Activated CD4-positive, alpha-beta T cell treated with anti-CD3 and anti-CD28 coated beads for 24 hours (primary cell): ENCODE measurements around the gene SH3RF3.

Source experiments
- DNase-seq, 2 donors: peaks; one replicate each; pipeline ENCODE4 v3.0.0-alpha.2; 2020; ENCODE audit warnings: low read depth in 2 of 2

The SH3RF3 gene

DNA sequence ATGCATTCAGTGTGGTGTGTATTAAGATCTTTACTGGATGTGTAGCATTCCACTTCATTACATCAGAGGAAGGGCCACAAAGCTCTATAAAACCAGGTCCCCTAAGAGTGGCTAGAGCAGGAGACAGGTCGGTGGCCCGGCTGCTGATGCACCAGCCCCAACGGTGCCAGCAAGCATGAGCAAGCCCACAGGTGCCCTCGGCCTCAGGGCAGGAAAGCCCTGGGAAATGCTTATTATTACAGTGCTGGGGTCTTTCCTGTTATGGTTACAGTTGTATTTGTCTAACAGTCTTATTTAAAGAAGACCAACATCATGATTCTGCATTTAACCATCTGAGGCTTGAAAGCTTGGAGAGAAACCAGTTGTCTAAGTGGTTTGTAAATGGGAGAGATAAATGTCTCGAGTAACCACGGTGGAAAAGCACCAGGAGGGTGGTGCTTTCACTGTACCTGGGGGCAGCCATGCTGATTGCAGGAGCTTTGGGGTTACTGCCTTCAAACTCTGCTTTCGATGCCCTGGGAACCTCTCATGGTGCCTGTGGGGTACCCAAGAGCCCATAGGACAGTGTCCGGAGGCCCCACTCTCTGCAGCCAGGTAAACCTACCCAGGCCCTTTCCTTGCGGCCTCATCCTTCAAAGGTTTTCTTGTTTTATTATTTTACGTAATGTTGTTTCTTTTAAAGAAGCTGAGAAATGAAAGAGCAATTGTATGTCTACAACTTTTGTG is 133.1 kb downstream of the SH3RF3 start:
- DNase-seq = no peak

DNA sequence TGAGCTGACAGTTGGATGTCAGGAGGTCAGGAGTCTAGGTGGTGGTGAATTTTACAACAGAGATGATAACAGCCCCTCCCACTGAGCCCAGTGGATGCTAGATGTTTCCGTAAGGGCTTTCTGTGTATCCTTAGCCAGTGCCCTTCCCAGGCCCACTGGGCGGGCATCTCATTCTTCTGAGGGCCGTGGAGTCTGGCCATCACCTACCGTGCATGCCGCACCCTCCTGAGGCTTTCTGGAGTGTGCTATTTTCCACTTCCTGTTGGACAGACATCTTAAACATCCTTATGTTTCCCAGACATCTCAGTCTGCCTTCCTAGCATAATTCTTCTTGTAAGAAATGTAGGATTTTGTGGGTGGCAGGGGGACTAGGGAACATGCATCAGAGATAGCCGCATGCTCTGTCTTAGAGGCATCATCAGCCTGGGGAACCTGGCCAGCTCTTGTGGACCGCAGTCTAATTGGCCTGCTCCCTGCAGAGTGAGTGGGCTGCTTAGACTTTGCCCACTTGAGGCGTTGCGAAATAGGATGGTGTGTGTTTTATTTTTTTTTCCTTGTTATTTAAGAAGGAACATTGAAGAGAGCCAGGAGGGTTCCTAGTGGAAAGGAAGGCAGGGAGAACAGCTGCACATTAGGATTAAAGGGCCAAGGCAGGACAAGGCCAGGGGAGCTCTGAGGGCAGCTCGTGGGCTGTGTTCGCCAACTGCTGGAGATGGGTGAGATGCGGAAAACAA is 135.8 kb downstream of the SH3RF3 start:
- DNase-seq = no peak

- DNase-seq = no peak
These were observed 136.4 kb downstream of the SH3RF3 start for GRCh38 chr2:109265369-109265768.

DNA sequence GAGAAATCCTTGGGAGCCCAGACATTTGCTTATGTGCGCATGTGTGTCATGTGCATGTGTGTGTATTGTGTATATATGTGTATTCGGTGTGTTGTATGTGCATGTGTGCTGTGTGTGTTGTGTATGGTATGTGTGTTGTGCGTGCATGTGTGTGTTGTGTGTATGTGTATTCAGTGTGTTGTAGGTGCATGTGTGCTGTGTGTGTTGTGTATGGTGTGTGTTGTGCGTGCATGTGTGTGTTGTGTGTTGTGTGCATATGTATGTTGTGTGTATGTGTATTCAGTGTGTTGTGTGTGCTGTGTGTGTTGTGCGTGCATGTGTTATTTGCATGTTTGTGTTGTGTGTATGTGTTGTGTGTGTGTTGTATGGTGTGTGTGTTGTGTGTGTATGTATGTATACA is 136.9 kb downstream of the SH3RF3 start:
- DNase-seq = no peak

- no peak for DNase-seq
These were observed 137.5 kb downstream of the SH3RF3 start for GRCh38 chr2:109266496-109266895.

DNA sequence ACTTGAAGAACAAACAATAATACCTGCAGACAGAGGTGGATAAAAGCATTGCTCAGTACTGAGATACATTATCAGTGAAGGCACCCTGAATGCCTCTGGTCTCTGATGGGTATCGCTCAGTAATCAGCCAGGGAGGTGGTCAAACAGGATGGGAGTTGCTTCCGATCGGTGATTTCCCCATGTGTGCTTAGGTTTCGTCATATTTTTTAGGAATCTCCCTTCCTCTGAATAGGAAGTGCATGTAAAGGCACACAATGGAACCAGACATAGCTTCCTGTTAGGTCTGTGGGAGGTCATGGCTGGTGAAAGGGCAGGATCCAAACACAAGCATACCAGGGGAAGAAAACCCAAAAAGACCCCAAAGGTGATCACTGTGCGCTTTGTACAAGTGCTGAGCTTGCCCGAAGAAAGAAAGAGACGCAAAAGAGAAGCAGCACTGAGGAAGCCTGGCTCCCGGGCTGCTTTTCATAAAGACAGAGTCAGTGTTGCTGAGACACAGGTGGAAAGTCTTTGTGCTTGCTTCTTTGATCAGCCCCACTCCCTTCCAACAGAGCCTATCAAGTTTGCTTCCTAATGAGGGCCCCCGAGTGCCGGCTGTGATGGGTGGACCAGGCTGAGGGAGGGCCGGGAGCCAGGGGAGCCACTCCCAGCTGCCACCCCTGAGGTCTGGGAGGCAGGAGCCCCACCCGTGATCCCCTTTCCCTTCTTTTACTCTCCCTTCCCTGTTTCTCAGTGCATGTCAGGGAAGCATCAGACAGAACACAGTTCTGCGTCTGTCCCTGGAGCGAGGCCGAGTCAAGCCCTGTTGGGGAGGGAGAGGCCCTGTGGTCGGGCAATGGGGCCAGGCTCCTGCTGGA is 138.2 kb downstream of the SH3RF3 start:
- DNase-seq = no peak

DNA sequence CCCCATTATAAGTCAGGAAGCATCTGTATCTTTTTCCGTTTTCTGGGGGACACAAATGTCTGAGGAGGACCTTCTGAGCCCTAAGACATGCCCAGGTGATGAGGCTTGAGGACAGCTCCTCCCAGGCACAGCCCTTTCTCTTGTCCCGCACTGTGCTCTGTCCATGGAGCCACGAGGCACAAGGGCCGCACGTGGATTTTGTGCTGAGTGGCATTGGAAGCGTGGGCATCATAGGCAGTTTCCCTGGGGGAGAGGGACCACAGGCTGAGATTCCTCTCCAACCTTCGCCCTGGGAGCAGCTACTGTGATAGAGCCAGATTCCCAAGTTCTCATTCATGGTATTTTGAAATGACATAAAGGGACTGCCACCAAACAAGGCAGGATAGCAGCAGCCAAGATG is 139.9 kb downstream of the SH3RF3 start:
- DNase-seq = no peak

DNA sequence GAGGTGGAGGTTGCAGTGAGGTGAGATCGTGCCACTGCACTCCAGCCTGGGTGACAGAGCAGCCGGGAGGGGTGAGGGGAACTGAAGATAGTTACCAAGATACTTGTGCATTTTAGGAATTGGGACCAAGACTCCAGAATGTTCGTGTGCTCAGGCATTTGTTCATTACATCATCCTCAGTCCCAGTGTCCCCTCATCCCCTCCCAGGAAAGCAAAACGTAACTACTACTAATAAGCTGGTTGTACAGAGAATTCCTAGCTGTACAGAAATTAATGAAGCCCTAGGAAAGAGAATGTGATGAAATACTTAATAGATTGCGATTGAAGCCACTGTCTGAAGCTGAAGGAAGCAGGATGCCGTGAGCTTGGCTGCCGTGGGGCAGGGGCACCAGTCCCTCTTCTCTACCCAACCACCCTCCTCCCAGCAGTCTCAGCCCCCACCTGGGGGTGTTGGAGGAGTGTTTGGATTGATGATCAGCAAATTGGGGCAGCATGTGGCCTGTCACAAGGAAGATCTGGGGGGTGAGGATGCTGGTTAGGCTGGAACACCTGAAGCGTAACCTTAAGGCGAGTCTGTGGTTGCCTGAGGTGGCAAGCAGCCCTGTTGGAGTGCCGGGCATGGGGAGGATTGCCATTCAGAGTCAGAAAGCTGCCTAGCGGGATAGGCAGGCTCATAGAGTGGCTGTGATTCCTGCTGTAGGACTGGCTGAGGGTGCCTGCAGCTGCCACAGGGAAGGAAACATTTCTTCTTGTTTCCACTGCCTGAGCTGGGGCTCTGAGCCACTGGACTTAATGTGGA is 140.9 kb downstream of the SH3RF3 start:
- DNase-seq = no peak

- DNase-seq = no peak
These were observed 141.7 kb downstream of the SH3RF3 start for GRCh38 chr2:109270505-109271312.

GRCh38 chr2:109271920-109272319 is 142.9 kb downstream of the SH3RF3 start:
- DNase-seq = no peak

- DNase-seq = no peak
These were observed 143.5 kb downstream of the SH3RF3 start for GRCh38 chr2:109272461-109272860.

- no peak for DNase-seq
These were observed 146.4 kb downstream of the SH3RF3 start for GRCh38 chr2:109275120-109276012.

GRCh38 chr2:109277406-109277805 is 148.4 kb downstream of the SH3RF3 start:
- DNase-seq = no peak

DNA sequence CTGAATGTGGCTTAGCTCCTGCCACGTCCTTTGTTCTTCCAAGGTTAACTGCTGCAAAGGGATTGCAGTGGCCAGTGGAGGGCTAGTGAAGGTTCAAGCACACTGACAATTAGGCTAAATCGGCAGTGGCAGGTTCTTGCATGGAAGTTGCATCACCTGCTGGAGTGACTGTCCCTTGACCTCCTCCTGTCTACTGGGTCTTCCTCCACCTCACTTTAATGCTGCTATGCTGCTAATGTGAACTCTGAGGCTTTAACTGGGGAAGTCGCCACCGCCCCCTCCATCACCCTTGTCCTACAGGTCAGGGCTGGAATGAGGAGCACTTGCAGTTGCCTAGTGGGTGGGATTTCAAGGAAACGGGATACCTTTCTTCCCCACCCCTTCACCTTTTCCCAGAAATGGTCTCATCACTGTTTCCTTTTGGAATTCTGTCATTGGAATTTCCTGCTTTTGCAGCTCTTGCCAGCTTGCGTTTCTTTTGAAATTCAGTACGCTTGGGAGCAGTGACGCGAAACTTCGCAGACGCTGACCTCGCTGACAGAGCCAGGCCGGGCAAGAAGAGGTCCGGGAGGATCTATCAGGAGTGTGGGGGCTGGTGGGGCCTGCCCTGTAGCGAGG is 150.3 kb downstream of the SH3RF3 start:
- DNase-seq = no peak

GRCh38 chr2:109280804-109281203 is 151.8 kb downstream of the SH3RF3 start:
- DNase-seq = no peak

- DNase-seq = no peak
These were observed 153.4 kb downstream of the SH3RF3 start for GRCh38 chr2:109282360-109282759.

- no peak for DNase-seq
These were observed 153.9 kb downstream of the SH3RF3 start for GRCh38 chr2:109282865-109283264.

DNA sequence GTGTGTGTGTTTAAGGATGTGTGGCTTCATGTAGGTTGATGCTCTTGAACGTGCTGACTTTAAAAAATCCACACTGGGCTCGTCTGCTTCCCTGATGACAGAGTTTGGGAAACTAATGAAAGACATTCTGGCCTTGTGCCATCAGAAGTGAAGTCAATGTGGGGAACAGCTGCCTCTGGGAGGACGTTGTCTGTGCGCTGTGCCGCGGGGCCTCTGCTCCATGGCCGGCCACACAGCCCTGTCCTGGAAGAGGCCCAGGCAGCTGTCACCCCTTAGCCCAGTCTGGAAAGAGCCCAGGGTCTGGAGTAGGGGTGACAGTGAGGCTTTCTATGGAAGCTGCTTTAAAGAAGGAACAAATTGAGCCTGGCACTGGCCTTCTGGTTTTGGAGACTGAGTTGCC is 155.8 kb downstream of the SH3RF3 start:
- DNase-seq = no peak

- no peak for DNase-seq
These were observed 156.2 kb downstream of the SH3RF3 start for GRCh38 chr2:109285244-109285651.
